Tibial nerve (tissue), 4 donors: ENCODE measurements around the gene GALNT1. TPM values are rescaled to one million over a fixed set of nuclear protein-coding genes. Genes with fewer than 3 reads are reported as not detected.

Source experiments
- DNase-seq, 2 donors: peaks; one replicate each; pipeline ENCODE4 v3.0.0-alpha.2; 2019; ENCODE audit warnings: low spot score in 2 of 2
- H3K27ac ChIP-seq, 4 donors: fragments of 200-600 bp; sonication (generic) in 3 of 4; one replicate each; pipeline ENCODE4 v1.5.1; 2017 to 2019; ENCODE audit warnings: mild to moderate bottlenecking in 1 of 4
- H3K27me3 ChIP-seq, 2 donors: fragments of 200-600 bp; sonication (generic) in 1 of 2; one replicate each; pipeline versions ENCODE4 v1.5.1 to v1.6.0; 2017 to 2019
- H3K36me3 ChIP-seq, 3 donors: fragments of 200-600 bp; sonication (generic); one replicate each; pipeline ENCODE4 v1.5.1; 2018 to 2019
- H3K4me1 ChIP-seq, 4 donors: fragments of 200-600 bp; sonication (generic) in 3 of 4; one replicate each; pipeline ENCODE4 v1.5.1; 2017 to 2019
- H3K4me3 ChIP-seq, 4 donors: fragments of 200-600 bp; sonication (generic) in 3 of 4; one replicate each; pipeline ENCODE4 v1.5.1; 2017 to 2019; ENCODE audit warnings: mild to moderate bottlenecking in 1 of 4, moderate library complexity in 1 of 4
- H3K9me3 ChIP-seq, 4 donors: fragments of 200-600 bp; sonication (generic) in 3 of 4; one replicate each; pipeline ENCODE4 v1.5.1; 2017 to 2019
- EP300 ChIP-seq, 2 donors: sonication (generic); formaldehyde crosslinking; IDR thresholded peaks; one replicate each; pipeline ENCODE4 v1.6.1; 2017; ENCODE audit warnings: antibody characterized with exemption in 2 of 2, mild to moderate bottlenecking in 1 of 2
- POLR2A ChIP-seq, 2 donors: fragments of 450-650 bp; IDR thresholded peaks; one replicate each; pipeline ENCODE4 v1.6.1; 2017; ENCODE audit warnings: antibody characterized with exemption in 2 of 2, mild to moderate bottlenecking in 2 of 2, moderate library complexity in 2 of 2
- WGBS, 2 donors: methylation state at CpG; one replicate each; pipeline ENCODE4 v1.1.5; 2018; 5-methylcytosine and 5-hydroxymethylcytosine counted together
- total RNA-seq, 4 donors: library from RNA; depleted of rRNA; stranded (reverse); fragments of >200 nt; gene quantifications; one replicate each; pipeline ENCODE4 v1.1.0, GENCODE V29; 2016
- TF ChIP-seq, protein P1 (sequence below), 5 experiments: fragments of 200-600 bp in 3 of 5; fragments of 450-650 bp in 2 of 5; sonication (generic) in 3 of 5; IDR thresholded peaks; one replicate each; pipeline ENCODE4 v1.5.1; 2016 to 2019; ENCODE audit warnings: antibody characterized with exemption in 5 of 5, mild to moderate bottlenecking in 3 of 5, moderate library complexity in 2 of 5

The GALNT1 gene
- total RNA-seq, 4 donors from 2014 or later, result 24.3 to 37.5 (median 27.0) TPM

DNA sequence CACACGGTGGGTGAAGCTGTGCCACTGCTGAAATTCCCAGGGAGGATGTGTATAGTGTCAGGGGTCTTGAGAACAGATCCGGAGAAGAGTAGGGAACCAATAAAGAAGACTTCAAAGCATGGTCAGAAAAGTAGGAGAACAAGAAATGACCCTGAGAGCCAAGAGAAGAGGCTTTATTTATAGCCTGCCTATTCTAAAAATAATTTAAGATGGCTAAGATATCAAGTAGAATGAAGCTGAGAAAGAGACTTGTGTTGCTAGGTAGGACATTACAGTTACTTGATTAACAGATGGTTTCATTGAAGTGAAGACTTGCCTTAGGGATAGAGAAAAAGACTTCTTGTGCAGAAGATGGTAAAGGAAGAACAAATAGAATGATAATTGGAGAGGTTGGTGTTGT lies 43.7 kb downstream of the GALNT1 start:
- H3K4me1 ChIP-seq, result peaks cover 0 to 9% (median 2%) of the 10 kb centered on the region in 4 donors
- no peak for DNase-seq
- H3K36me3 ChIP-seq, result peaks cover 0 to 9% (median 0%) of the 10 kb centered on the region in 3 donors
- peaks cover 0 to 3% (median 0%) of the 10 kb centered on the region in 4 donors for H3K9me3 ChIP-seq
- no peaks in the 10 kb centered on the region for H3K27me3 ChIP-seq
- WGBS, 2 donors, result 90 to 96% methylated on average over 2 of the region's 2 CpGs
- H3K4me3 ChIP-seq, result no peak overlapping the region
- TF ChIP-seq POLR2A (IDR thresholded peaks at IDR 0.05) (no peak), EP300 (IDR thresholded peaks at IDR 0.05) (no peak)
- TF ChIP-seq, protein P1, sequence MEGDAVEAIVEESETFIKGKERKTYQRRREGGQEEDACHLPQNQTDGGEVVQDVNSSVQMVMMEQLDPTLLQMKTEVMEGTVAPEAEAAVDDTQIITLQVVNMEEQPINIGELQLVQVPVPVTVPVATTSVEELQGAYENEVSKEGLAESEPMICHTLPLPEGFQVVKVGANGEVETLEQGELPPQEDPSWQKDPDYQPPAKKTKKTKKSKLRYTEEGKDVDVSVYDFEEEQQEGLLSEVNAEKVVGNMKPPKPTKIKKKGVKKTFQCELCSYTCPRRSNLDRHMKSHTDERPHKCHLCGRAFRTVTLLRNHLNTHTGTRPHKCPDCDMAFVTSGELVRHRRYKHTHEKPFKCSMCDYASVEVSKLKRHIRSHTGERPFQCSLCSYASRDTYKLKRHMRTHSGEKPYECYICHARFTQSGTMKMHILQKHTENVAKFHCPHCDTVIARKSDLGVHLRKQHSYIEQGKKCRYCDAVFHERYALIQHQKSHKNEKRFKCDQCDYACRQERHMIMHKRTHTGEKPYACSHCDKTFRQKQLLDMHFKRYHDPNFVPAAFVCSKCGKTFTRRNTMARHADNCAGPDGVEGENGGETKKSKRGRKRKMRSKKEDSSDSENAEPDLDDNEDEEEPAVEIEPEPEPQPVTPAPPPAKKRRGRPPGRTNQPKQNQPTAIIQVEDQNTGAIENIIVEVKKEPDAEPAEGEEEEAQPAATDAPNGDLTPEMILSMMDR (IDR thresholded peaks at IDR 0.05), result no peak
- no peak overlapping the region for H3K27ac ChIP-seq

DNA sequence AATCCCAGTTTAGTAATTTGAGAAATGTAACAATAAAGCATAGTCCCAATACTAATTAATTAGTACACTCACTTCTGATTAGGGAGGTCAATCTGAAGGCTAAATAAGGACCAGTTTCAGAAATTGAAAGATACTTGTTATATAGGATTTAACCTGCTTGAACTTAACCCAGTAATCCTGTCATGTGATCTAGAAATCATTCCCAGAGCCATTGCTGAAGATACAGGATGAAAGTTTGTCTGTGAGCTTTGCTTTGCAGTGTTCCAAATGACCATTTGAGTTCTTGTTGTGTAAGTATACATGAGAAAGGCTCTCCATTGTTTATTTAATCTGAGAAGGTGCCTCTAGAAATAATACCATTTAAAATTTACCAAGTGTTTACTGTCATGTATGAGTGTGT lies 52.2 kb downstream of the GALNT1 start:
- H3K27me3 ChIP-seq, result no peaks in the 10 kb centered on the region
- peaks cover 0 to 10% (median 0%) of the 10 kb centered on the region in 4 donors for H3K4me1 ChIP-seq
- DNase-seq, result no peak
- TF ChIP-seq EP300 (IDR thresholded peaks at IDR 0.05) (no peak), POLR2A (IDR thresholded peaks at IDR 0.05) (no peak)
- TF ChIP-seq, protein P1 (IDR thresholded peaks at IDR 0.05), result no peak
- H3K36me3 ChIP-seq, result peaks cover 0 to 13% (median 0%) of the 10 kb centered on the region in 3 donors
- no peak overlapping the region for H3K4me3 ChIP-seq
- no peak overlapping the region for H3K27ac ChIP-seq
- peaks cover 0 to 9% (median 0%) of the 10 kb centered on the region in 4 donors for H3K9me3 ChIP-seq

DNA sequence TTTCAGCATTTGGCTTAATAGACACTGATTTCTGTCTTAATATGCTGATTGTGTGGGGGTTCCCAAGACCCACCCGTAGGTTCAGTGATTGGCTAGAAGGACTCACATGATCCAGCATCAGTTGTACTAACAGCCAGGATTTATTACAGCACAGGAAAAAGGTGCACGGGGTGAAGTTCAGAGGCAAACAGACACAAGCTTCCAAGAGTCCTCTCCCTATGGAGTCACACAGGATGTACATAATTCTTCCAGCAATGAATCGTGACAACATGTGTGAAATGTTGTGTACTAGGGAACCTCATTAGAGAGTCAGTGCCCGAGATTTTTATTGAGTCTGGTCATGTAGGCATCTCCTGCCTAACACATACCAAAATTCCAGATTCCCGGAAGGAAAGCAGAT lies 52.8 kb downstream of the GALNT1 start:
- Histone ChIP-seq H3K36me3 (peaks cover 0 to 13% (median 0%) of the 10 kb centered on the region in 3 donors), H3K4me1 (peaks cover 0 to 10% (median 0%) of the 10 kb centered on the region in 4 donors), H3K9me3 (peaks cover 0 to 9% (median 0%) of the 10 kb centered on the region in 4 donors), H3K27ac (no peak overlapping the region), H3K27me3 (no peaks in the 10 kb centered on the region), H3K4me3 (no peak overlapping the region)
- 43 to 49% methylated on average over 5 of the region's 5 CpGs for WGBS, 2 donors
- no peak for DNase-seq
- no peak for TF ChIP-seq POLR2A (IDR thresholded peaks at IDR 0.05)
- TF ChIP-seq, protein P1 (IDR thresholded peaks at IDR 0.05), result no peak
- no peak for TF ChIP-seq EP300 (IDR thresholded peaks at IDR 0.05)

DNA sequence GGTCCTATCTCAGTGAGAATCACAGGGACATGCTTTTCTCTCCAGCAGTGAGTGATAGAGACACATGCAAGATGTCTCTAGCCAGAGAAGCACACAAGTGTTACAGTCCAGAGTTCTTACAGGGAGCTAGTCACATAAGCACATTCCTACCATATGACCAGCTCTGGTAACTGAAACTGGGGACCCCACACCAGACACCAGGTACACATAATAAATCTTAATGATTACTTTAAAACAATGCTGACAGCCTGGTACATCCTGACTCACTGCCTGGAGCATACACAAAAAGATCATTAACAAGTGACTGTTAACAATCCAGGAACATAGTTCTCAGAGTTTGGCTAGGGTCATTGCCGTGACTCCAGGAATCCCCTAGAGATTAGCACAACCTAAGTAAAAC lies 53.6 kb downstream of the GALNT1 start:
- no peak for DNase-seq
- H3K27ac ChIP-seq, result no peak overlapping the region
- H3K4me3 ChIP-seq, result no peak overlapping the region
- peaks cover 0 to 10% (median 0%) of the 10 kb centered on the region in 4 donors for H3K4me1 ChIP-seq
- no peaks in the 10 kb centered on the region for H3K27me3 ChIP-seq
- TF ChIP-seq, protein P1 (IDR thresholded peaks at IDR 0.05), result no peak
- no peak for TF ChIP-seq POLR2A (IDR thresholded peaks at IDR 0.05)
- TF ChIP-seq EP300 (IDR thresholded peaks at IDR 0.05), result no peak
- peaks cover 0 to 13% (median 0%) of the 10 kb centered on the region in 3 donors for H3K36me3 ChIP-seq
- 43 to 53% methylated on average over 1 of the region's 1 CpG for WGBS, 2 donors
- H3K9me3 ChIP-seq, result peaks cover 0 to 9% (median 0%) of the 10 kb centered on the region in 4 donors

DNA sequence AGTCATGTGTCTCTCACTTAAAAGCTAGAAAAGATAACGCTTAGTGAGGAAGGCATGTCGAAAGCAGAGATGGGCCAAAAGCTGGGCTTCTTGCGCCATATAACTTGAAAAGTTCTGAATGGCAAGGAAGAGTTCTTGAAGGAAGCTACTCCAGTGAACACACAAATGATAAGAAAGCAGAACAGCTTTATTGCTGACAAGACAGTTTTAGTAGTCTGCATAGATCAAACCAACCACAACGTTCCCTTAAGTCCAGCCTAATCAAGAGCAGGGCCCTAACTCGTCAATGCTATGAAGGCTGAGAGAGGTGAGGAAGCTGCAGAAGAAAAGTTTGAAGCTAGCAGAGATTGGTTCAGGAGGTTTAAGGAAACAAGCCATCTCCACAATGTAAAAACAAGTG lies 55.7 kb downstream of the GALNT1 start:
- Histone ChIP-seq H3K4me1 (peaks cover 0 to 10% (median 0%) of the 10 kb centered on the region in 4 donors), H3K36me3 (peaks cover 0 to 13% (median 0%) of the 10 kb centered on the region in 3 donors), H3K27me3 (no peaks in the 10 kb centered on the region), H3K27ac (no peak overlapping the region), H3K4me3 (no peak overlapping the region), H3K9me3 (peaks cover 0 to 7% (median 0%) of the 10 kb centered on the region in 4 donors)
- TF ChIP-seq POLR2A (IDR thresholded peaks at IDR 0.05), result no peak
- TF ChIP-seq, protein P1 (IDR thresholded peaks at IDR 0.05), result no peak
- TF ChIP-seq EP300 (IDR thresholded peaks at IDR 0.05), result no peak
- 92 to 94% methylated on average over 5 of the region's 5 CpGs for WGBS, 2 donors
- DNase-seq, result no peak
